ENCODE results near the gene ERG.

DNA sequence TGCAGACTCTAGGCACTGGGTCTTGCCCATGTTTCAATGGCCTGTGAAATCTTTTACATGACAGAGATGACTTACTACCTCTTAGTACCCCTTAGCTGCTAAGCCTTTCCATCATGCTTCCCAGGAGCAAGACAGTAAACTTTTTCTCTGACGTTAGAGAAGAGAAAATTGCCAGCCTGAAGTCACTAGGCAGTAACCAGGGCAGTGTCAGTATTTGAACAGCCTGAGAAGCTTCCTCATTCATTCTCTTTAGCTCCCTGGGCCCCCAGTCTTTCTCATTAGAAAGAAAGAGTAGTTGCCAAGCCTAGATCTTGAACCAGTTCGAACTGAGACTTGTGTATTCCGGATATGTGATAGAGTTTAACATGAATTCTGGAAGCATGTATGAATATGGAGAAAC lies 99.2 kb downstream of the ERG start:
- TF ChIP-seq GATA1 (IDR thresholded peaks at IDR 0.05; ENCODE audit: low read depth, low read length) (no peak), POLR2A (IDR thresholded peaks at IDR 0.05; ENCODE audit: low read length) (no peak)
